ENCODE results near the gene C19orf53. TPM values are rescaled to one million over a fixed set of nuclear protein-coding genes. Genes with fewer than 3 reads are reported as not detected.
A peak's percentile ranks its signal among the peaks of the same experiment; 100 is the strongest.

The C19orf53 gene
- total and polyA plus RNA-seq, 2 of the 13 experiments (the other 11 are each of a cell fraction or from before 2014, with no cell fraction given), result 129 to 130 TPM

GRCh38 chr19:13774217-13775191, at the start of gene C19orf53 (continued):
- TF ChIP-seq GLI4 (CRISPR knock-in tag; IDR thresholded peaks at IDR 0.05; ENCODE audit: borderline replicate concordance) (peak; percentile 81; the same call in 1 of the 2 replicates), ZNF564 (CRISPR knock-in tag; IDR thresholded peaks at IDR 0.05) (0 out of 2 replicates have a peak, but pooled peaks have one; percentile 43), NCOA1 (CRISPR knock-in tag; IDR thresholded peaks at IDR 0.05) (no peak), AGO1 (IDR thresholded peaks at IDR 0.05; ENCODE audit: low read depth, low read length, poor library complexity, severe bottlenecking) (peak; percentile 42), JUND (CRISPR knock-in tag; IDR thresholded peaks at IDR 0.05) (no peak), ZNF597 (CRISPR knock-in tag; IDR thresholded peaks at IDR 0.05) (peak; percentile 95; the same call in 1 of the 2 replicates), ZNF335 (CRISPR knock-in tag; IDR thresholded peaks at IDR 0.05) (peak; percentile 51; the same call in 1 of the 2 replicates), SP4 (CRISPR knock-in tag; IDR thresholded peaks at IDR 0.05) (peak; percentile 94), ZFP91 (CRISPR knock-in tag; IDR thresholded peaks at IDR 0.05; ENCODE audit: borderline replicate concordance) (peak; percentile 100), HCFC1 (IDR thresholded peaks at IDR 0.05; ENCODE audit: low read depth, low read length) (peak; percentile 99), MXD4 (CRISPR knock-in tag; IDR thresholded peaks at IDR 0.05) (peak; percentile 69; the same call in 1 of the 2 replicates), ZNF589 (CRISPR knock-in tag; conservative IDR thresholded peaks at IDR 0.05) (no peak), ZSCAN9 (CRISPR knock-in tag; IDR thresholded peaks at IDR 0.05; ENCODE audit: borderline replicate concordance) (peak; percentile 59; the same call in 1 of the 2 replicates), HES4 (CRISPR knock-in tag; IDR thresholded peaks at IDR 0.05; ENCODE audit: borderline replicate concordance) (0 out of 2 replicates have a peak, but pooled peaks have one; percentile 49), ZNF234 (CRISPR knock-in tag; conservative IDR thresholded peaks at IDR 0.05) (no peak), PPARG (CRISPR knock-in tag; conservative IDR thresholded peaks at IDR 0.05) (peak; percentile 63), YEATS4 (CRISPR knock-in tag; IDR thresholded peaks at IDR 0.05; ENCODE audit: borderline replicate concordance) (peak; percentile 84; the same call in 1 of the 2 replicates), HHEX (CRISPR knock-in tag; IDR thresholded peaks at IDR 0.05) (no peak), MYNN (CRISPR knock-in tag; IDR thresholded peaks at IDR 0.05; ENCODE audit: low read depth) (0 out of 2 replicates have a peak, but pooled peaks have one; percentile 53), KDM5B (CRISPR knock-in tag; IDR thresholded peaks at IDR 0.05; ENCODE audit: borderline replicate concordance) (peak; percentile 37; the same call in 1 of the 2 replicates), ZMYM3 (CRISPR knock-in tag; IDR thresholded peaks at IDR 0.05) (peak; percentile 91), CCAR2 (optimal IDR thresholded peaks at IDR 0.05; ENCODE audit: low read depth, low read length) (no peak), ZBTB39 (CRISPR knock-in tag; IDR thresholded peaks at IDR 0.05) (no peak), GATAD1 (CRISPR knock-in tag; IDR thresholded peaks at IDR 0.05) (peak; percentile 98), MAFF (IDR thresholded peaks at IDR 0.05; ENCODE audit: low read depth, low read length) (0 out of 2 replicates have a peak, but pooled peaks have one; percentile 3), ARNTL (CRISPR knock-in tag; IDR thresholded peaks at IDR 0.05) (peak; percentile 70; the same call in 1 of the 2 replicates)

All from HepG2 (cell line).